ENCODE results near the gene ADAMTS5.

GRCh38 chr21:26900980-26901379 is 65.9 kb downstream of the ADAMTS5 start:
- TF ChIP-seq POLR2A (IDR thresholded peaks at IDR 0.05; ENCODE audit: low read depth, low read length) (no peak), POLR2AphosphoS5 (IDR thresholded peaks at IDR 0.05; ENCODE audit: insufficient read depth, low read depth, low read length) (no peak)
